Prostate gland (tissue), 2 donors: ENCODE measurements around the gene GABRG3. TPM values are rescaled to one million over a fixed set of nuclear protein-coding genes. Genes with fewer than 3 reads are reported as not detected.
A peak's percentile ranks its signal among the peaks of the same experiment; 100 is the strongest.

ENCODE experiments used
- DNase-seq: peaks from one replicate; pipeline ENCODE4 v3.0.0-alpha.2; 2019; ENCODE audit warnings: low spot score
- H3K27ac ChIP-seq, 2 donors: fragments of 200-600 bp; sonication (generic); 2 replicates each; pipeline ENCODE4 v1.5.1; 2017 to 2019
- H3K27me3 ChIP-seq: fragments of 200-600 bp; sonication (generic); replicated peaks from 2 replicates; pipeline ENCODE4 v1.5.1; 2019; ENCODE audit not compliant: insufficient read depth
- H3K36me3 ChIP-seq, 2 donors: fragments of 200-600 bp; sonication (generic); 1 replicate in 1 of 2; 2 replicates in 1 of 2; pipeline versions ENCODE4 v1.5.1 to v1.8.1; 2017 to 2019
- H3K4me1 ChIP-seq: fragments of 200-600 bp; sonication (generic); replicated peaks from 2 replicates; pipeline ENCODE4 v1.5.1; 2019
- H3K4me3 ChIP-seq, 2 donors: fragments of 200-600 bp; sonication (generic); 2 replicates each; pipeline ENCODE4 v1.5.1; 2017 to 2019
- H3K9me3 ChIP-seq: fragments of 200-600 bp; sonication (generic); 2 replicates; pipeline ENCODE4 v1.5.1; 2017
- CTCF ChIP-seq, 4 experiments: fragments of 200-600 bp in 2 of 4; fragments of 450-650 bp in 2 of 4; sonication (generic) in 2 of 4; IDR thresholded peaks; 1 replicate in 3 of 4; 2 replicates in 1 of 4; pipeline ENCODE4 v1.5.1; 2016 to 2019; ENCODE audit warnings: antibody characterized with exemption in 4 of 4, mild to moderate bottlenecking in 2 of 4, moderate library complexity in 2 of 4
- POLR2A ChIP-seq: fragments of 450-650 bp; IDR thresholded peaks from one replicate; pipeline ENCODE4 v1.6.1; 2016; ENCODE audit warnings: antibody characterized with exemption, mild to moderate bottlenecking
- POLR2AphosphoS5 ChIP-seq: sonication (generic); formaldehyde crosslinking; IDR thresholded peaks from one replicate; pipeline ENCODE4 v1.6.1; 2017; ENCODE audit warnings: antibody characterized with exemption
- WGBS: methylation state at CpG from one replicate; pipeline ENCODE4 v1.1.5; 2018; 5-methylcytosine and 5-hydroxymethylcytosine counted together
- intact Hi-C: fragments of 100-400 bp; cut with DNase I; formaldehyde crosslinking; loops from one replicate; pipeline ENCODE4 v1.14.2; 2022
- total RNA-seq, 2 donors: library from RNA; depleted of rRNA; stranded (reverse); fragments of >200 nt; gene quantifications; one replicate each; pipeline ENCODE4 v1.1.0, GENCODE V29; 2016

Gene GABRG3
- total RNA-seq, 2 donors from 2014 or later = 15.6 to 35.4 TPM

- TF ChIP-seq CTCF (IDR thresholded peaks at IDR 0.05) = no peak
- no peak for TF ChIP-seq POLR2AphosphoS5
- no peak for TF ChIP-seq POLR2A
- intact Hi-C loops = no loop called here
- H3K36me3 ChIP-seq = no peaks in the 10 kb centered on the region
- H3K27ac ChIP-seq = no peak overlapping the region
- H3K9me3 ChIP-seq = no peaks in the 10 kb centered on the region
- H3K27me3 ChIP-seq = no peaks in the 10 kb centered on the region
- WGBS = 84% methylated on average over 5 of the region's 5 CpGs
- no peaks in the 10 kb centered on the region for H3K4me1 ChIP-seq
- no peak for DNase-seq
- no peak overlapping the region for H3K4me3 ChIP-seq
Observed at GRCh38 chr15:27448234-27448633, 477.3 kb downstream of the GABRG3 start.

GRCh38 chr15:27448986-27449385, 478.0 kb downstream of the GABRG3 start:
- intact Hi-C loops = no loop called here
- H3K4me1 ChIP-seq = no peaks in the 10 kb centered on the region
- no peaks in the 10 kb centered on the region for H3K9me3 ChIP-seq
- 16% methylated on average over 4 of the region's 4 CpGs for WGBS
- no peaks in the 10 kb centered on the region for H3K27me3 ChIP-seq
- peak overlapping the region in 1 of 2 donors; percentile 4 for H3K27ac ChIP-seq
- H3K36me3 ChIP-seq = no peaks in the 10 kb centered on the region
- DNase-seq = peak; percentile 77
- no peak overlapping the region for H3K4me3 ChIP-seq
- TF ChIP-seq CTCF (IDR thresholded peaks at IDR 0.05) (no peak), POLR2AphosphoS5 (peak; percentile 68)

- no peak overlapping the region for H3K4me3 ChIP-seq
- TF ChIP-seq POLR2AphosphoS5 (peak; percentile 11), POLR2A (no peak)
- WGBS = 30% methylated on average over 5 of the region's 5 CpGs
- DNase-seq = peak; percentile 18
- intact Hi-C loops = no loop called here
- no peak overlapping the region for H3K27ac ChIP-seq
- H3K4me1 ChIP-seq = no peaks in the 10 kb centered on the region
- no peaks in the 10 kb centered on the region for H3K9me3 ChIP-seq
- H3K27me3 ChIP-seq = no peaks in the 10 kb centered on the region
- no peaks in the 10 kb centered on the region for H3K36me3 ChIP-seq
Observed at GRCh38 chr15:27449941-27450340, 479.0 kb downstream of the GABRG3 start.

GRCh38 chr15:27454281-27455075, 483.5 kb downstream of the GABRG3 start:
- no peak overlapping the region for H3K27ac ChIP-seq
- no peak overlapping the region for H3K4me3 ChIP-seq
- no peaks in the 10 kb centered on the region for H3K9me3 ChIP-seq
- no peaks in the 10 kb centered on the region for H3K36me3 ChIP-seq
- no peaks in the 10 kb centered on the region for H3K27me3 ChIP-seq
- intact Hi-C loops = no loop called here
- DNase-seq = no peak
- H3K4me1 ChIP-seq = no peaks in the 10 kb centered on the region
- WGBS = 66% methylated on average over 13 of the region's 13 CpGs
- TF ChIP-seq CTCF (IDR thresholded peaks at IDR 0.05) (no peak), POLR2A (no peak), POLR2AphosphoS5 (no peak)

- no peaks in the 10 kb centered on the region for H3K36me3 ChIP-seq
- TF ChIP-seq POLR2A (no peak), POLR2AphosphoS5 (no peak), CTCF (IDR thresholded peaks at IDR 0.05) (no peak)
- H3K27me3 ChIP-seq = no peaks in the 10 kb centered on the region
- H3K27ac ChIP-seq = no peak overlapping the region
- intact Hi-C loops = no loop called here
- H3K4me1 ChIP-seq = no peaks in the 10 kb centered on the region
- WGBS = 87% methylated on average over 6 of the region's 6 CpGs
- DNase-seq = no peak
- H3K4me3 ChIP-seq = no peak overlapping the region
- H3K9me3 ChIP-seq = no peaks in the 10 kb centered on the region
Observed at GRCh38 chr15:27456807-27457206, 485.8 kb downstream of the GABRG3 start.
